HG02970 (cell line): ENCODE results near the gene ZDHHC23.

Source experiments
- ATAC-seq: cut with Tn5 transposase; IDR thresholded peaks from one replicate; pipeline ENCODE4 v1.9.1; 2021; ENCODE audit warnings: mild to moderate bottlenecking, moderate library complexity, moderate number of reproducible peaks; ENCODE audit not compliant: unreplicated experiment, low FRiP score

ZDHHC23 gene

GRCh38 chr3:113985541-113985940, 37.7 kb downstream of the ZDHHC23 start:
- ATAC-seq = no peak

GRCh38 chr3:114005481-114005880, 57.7 kb downstream of the ZDHHC23 start:
- ATAC-seq = no peak

- ATAC-seq = no peak
Observed at GRCh38 chr3:114011059-114011797, 63.4 kb downstream of the ZDHHC23 start.
